Measurements from ENCODE around the gene RPRD1B. TPM values are rescaled to one million over a fixed set of nuclear protein-coding genes. Genes with fewer than 3 reads are reported as not detected.

RPRD1B gene
- total and polyA plus RNA-seq, 2 of the 8 experiments (the other 6 are each of a cell fraction or from before 2014, with no cell fraction given) = 10.3 to 20.9 TPM

DNA sequence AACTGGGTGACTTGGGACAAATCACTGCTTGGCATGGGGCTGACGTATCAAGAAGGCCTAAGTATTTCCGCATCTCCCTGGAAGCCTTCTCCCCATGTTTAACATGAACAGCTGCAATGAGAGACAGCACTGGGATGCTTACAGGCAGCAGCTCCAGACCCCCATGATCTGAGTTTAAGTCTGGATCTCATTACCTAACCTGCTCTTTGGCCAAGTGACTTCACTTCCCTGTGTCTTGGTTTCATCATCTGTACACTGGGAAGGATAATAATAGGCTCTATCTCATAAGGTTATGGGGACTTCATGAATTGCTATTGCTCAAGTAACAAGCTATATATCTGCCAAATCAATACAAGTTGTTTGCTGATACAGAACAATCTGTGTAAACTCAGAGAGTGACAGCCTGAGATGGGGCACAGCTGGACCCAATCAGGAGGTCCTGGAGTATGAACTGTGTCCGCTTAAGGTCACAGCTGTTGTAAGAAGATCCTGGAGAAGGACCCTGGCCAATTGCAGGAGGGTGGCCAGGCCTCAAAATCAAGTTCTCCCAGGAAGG lies 75.5 kb downstream of the RPRD1B start:
- WGBS, 2 experiments (ENCODE audit: extremely low coverage in 1 of 2, insufficient coverage in 1 of 2, insufficient read length in 1 of 2, insufficient replicate concordance in 2 of 2, low coverage in 1 of 2, low lambda C conversion rate in 2 of 2, missing lambda C conversion rate in 1 of 2) = 86% methylated on average over 3 of the region's 3 CpGs; no CpG with 5 or more reads in 1 of the 2 experiments
- POLR2A ChIA-PET (ENCODE audit: partially characterized antibody) = no interaction called here
- no peak for TF ChIP-seq YY1 (IDR thresholded peaks at IDR 0.05; ENCODE audit: low read depth, low read length)
- no peak for TF ChIP-seq POLR2A (IDR thresholded peaks at IDR 0.05; ENCODE audit: control extremely low read depth in 1 of 2, low read depth in 2 of 2, low read length in 2 of 2)
- TF ChIP-seq SIRT6 (IDR thresholded peaks at IDR 0.05; ENCODE audit: low read length) = no peak
- no peak for TF ChIP-seq SUZ12 (IDR thresholded peaks at IDR 0.05; ENCODE audit: low read length)
- no peak for TF ChIP-seq BRCA1 (IDR thresholded peaks at IDR 0.05; ENCODE audit: low read depth, low read length)
- TF ChIP-seq TEAD4 (IDR thresholded peaks at IDR 0.05; ENCODE audit: low read depth, low read length) = no peak
- TF ChIP-seq CHD2 (IDR thresholded peaks at IDR 0.05; ENCODE audit: low read length) = no peak
- no peak for TF ChIP-seq CREB1 (IDR thresholded peaks at IDR 0.05)
- no peak for TF ChIP-seq MAFK (IDR thresholded peaks at IDR 0.05; ENCODE audit: low read depth, low read length)
- no peak for TF ChIP-seq SP2 (IDR thresholded peaks at IDR 0.05; ENCODE audit: low read length)
- TF ChIP-seq JUN (IDR thresholded peaks at IDR 0.05; ENCODE audit: low read depth, low read length) = no peak
- no peak for TF ChIP-seq KDM4A (IDR thresholded peaks at IDR 0.05; ENCODE audit: low read depth, low read length, severe bottlenecking)
- no peak for TF ChIP-seq SRF (IDR thresholded peaks at IDR 0.05; ENCODE audit: low read depth, low read length)
- no peak for TF ChIP-seq RXRA (IDR thresholded peaks at IDR 0.05; ENCODE audit: insufficient read depth, low read depth, low read length)
- no peak for TF ChIP-seq RBBP5 (IDR thresholded peaks at IDR 0.05; ENCODE audit: borderline replicate concordance, low read depth, low read length)
- TF ChIP-seq TAF1 (IDR thresholded peaks at IDR 0.05; ENCODE audit: low read depth, low read length) = no peak
- TF ChIP-seq EGR1 (IDR thresholded peaks at IDR 0.05; ENCODE audit: borderline replicate concordance, low read depth, low read length) = no peak

More for the DNA sequence above, 75.5 kb downstream of the RPRD1B start:
- no peaks in the 10 kb centered on the region for H3K9me3 ChIP-seq (ENCODE audit: insufficient read depth in 2 of 2, low read depth in 1 of 2, low read length in 1 of 2)
- H2BK5ac ChIP-seq (ENCODE audit: low read depth, low read length) = no peak overlapping the region
- no peak overlapping the region for H3K4ac ChIP-seq (replicated peaks; ENCODE audit: insufficient read length, low read depth, low read length)
- H3K18ac ChIP-seq (ENCODE audit: extremely low read depth, low read length) = no peak overlapping the region
- H3K9ac ChIP-seq (replicated peaks in 1 of 4; ENCODE audit: extremely low read depth in 1 of 4, low read depth in 3 of 4, low read length in 3 of 4) = no peak overlapping the region
- no peak overlapping the region for H4K91ac ChIP-seq (replicated peaks; ENCODE audit: insufficient read length, low read length)
- CTCF ChIA-PET (ENCODE audit: partially characterized antibody) = interaction anchor here (0.7 to 7.5 kb wide), 4 partner anchors 10 to 120 kb away, joined by 3 to 198 read pairs (median 3); no protein-coding TSS in a partner anchor
- no peaks in the 10 kb centered on the region for H3K36me3 ChIP-seq (ENCODE audit: control insufficient read depth in 2 of 4, insufficient read depth in 4 of 4, low read length in 3 of 4)
- H3K27me3 ChIP-seq (replicated peaks in 1 of 4; ENCODE audit: control insufficient read depth in 3 of 4, extremely low read depth in 1 of 4, insufficient read depth in 3 of 4, low read length in 3 of 4) = no peaks in the 10 kb centered on the region
- no peak overlapping the region for H2BK15ac ChIP-seq (ENCODE audit: low read length)
- H2BK120ac ChIP-seq (replicated peaks; ENCODE audit: low read depth, low read length) = no peak overlapping the region
- H2BK20ac ChIP-seq (ENCODE audit: low read length) = no peak overlapping the region
- no peak overlapping the region for H4K8ac ChIP-seq (ENCODE audit: extremely low read depth, insufficient read depth, low read length)
- no peak overlapping the region for H3K23ac ChIP-seq (ENCODE audit: insufficient read length)
- no peak overlapping the region for H3K4me3 ChIP-seq (ENCODE audit: extremely low read depth in 1 of 4, insufficient read depth in 2 of 4, low read depth in 3 of 4, low read length in 4 of 4)
- H3K27ac ChIP-seq (ENCODE audit: low read depth, low read length) = no peak overlapping the region
- no peak overlapping the region for H2BK12ac ChIP-seq (ENCODE audit: low read depth, low read length)
- no peak overlapping the region for H3K4me2 ChIP-seq (ENCODE audit: insufficient read depth in 1 of 2, low read depth in 2 of 2, low read length in 2 of 2)
- no peaks in the 10 kb centered on the region for H3K79me1 ChIP-seq (ENCODE audit: low read depth, low read length)
- H3K79me2 ChIP-seq (ENCODE audit: control insufficient read depth in 1 of 2, insufficient read depth in 2 of 2, low read length in 2 of 2) = no peaks in the 10 kb centered on the region
- H3K14ac ChIP-seq (ENCODE audit: insufficient read length) = no peak overlapping the region
- no peaks in the 10 kb centered on the region for H3K4me1 ChIP-seq (replicated peaks in 1 of 4; ENCODE audit: control insufficient read depth in 3 of 4, insufficient read depth in 4 of 4, low read length in 3 of 4)
- no peaks in the 10 kb centered on the region for H4K20me1 ChIP-seq (replicated peaks in 1 of 2; ENCODE audit: control insufficient read depth in 1 of 2, insufficient read depth in 2 of 2, low read length in 2 of 2)
- no peak for FAIRE-seq
- H4K5ac ChIP-seq (ENCODE audit: insufficient read length, low read depth, low read length) = no peak overlapping the region
- H2AK5ac ChIP-seq (ENCODE audit: low read depth, low read length) = no peak overlapping the region
- no peak for DNase-seq (ENCODE audit: low read depth in 1 of 2, low spot score in 2 of 2)
- H2AFZ ChIP-seq (ENCODE audit: low read length) = no peak overlapping the region
- no peaks in the 10 kb centered on the region for H3K23me2 ChIP-seq (ENCODE audit: low read depth, low read length)
- no peak overlapping the region for H3K56ac ChIP-seq (replicated peaks; ENCODE audit: insufficient read length, low read depth, low read length)
